HG02798 (cell line): Measurements from ENCODE around the gene PTH2.
"Not testable (repeated sequence)": the region's sequence is repeated elsewhere in the genome, so short reads cannot be mapped to it uniquely, and the experiment has no call there.

Experiments
- ATAC-seq: cut with Tn5 transposase; IDR thresholded peaks from one replicate; pipeline ENCODE4 v1.9.1; 2021; ENCODE audit warnings: mild to moderate bottlenecking; ENCODE audit not compliant: unreplicated experiment, poor library complexity

PTH2 gene

DNA sequence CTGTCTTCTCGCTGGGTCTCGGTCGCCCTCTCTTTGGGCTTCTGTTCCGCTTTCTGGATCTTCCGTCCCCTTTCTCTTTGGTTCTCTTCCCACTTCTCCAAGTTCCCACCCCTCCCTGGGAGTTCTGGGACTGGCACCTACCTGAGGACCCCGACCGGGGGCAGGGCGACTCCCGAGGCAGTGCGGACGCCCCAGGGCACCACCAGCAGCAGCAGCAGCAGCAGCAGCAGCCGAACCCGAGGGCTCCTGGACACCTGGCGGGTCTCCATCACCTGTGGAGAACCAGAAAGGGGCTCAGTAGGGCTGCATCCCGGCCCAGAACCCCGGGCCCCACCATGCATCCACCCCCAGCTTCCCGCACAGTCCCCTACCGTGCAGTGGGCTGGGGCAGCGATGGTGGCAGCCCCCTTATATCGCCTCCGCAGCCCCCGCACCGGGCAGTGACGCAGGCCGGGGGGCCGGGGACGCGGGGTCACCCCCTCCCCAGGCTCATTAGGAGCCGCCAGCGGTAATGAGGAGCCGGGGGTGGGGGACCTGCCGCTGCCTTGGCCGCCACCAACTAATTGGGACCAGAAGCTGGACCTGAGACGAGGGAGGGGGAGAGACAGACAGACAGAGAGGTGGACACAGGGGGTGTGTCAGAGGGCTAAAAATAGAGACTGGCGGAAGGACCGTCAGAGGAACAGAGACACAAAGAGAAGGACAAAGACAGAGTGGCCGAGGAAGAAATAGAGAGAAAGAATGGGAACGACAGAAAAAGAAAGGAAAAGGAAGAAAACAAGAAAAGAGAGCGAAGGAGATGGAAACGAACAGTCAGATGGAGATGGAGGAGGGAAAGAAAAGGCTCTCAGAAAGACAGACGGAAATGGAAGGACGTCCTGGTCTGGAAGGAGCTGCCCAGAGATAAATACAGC lies at the start of gene PTH2:
TSS of gene PTH2 (minus strand) at position 371 of the 914 bp plus-strand sequence. CDS start at position 269, 102 bp downstream.
- no peak for ATAC-seq

DNA sequence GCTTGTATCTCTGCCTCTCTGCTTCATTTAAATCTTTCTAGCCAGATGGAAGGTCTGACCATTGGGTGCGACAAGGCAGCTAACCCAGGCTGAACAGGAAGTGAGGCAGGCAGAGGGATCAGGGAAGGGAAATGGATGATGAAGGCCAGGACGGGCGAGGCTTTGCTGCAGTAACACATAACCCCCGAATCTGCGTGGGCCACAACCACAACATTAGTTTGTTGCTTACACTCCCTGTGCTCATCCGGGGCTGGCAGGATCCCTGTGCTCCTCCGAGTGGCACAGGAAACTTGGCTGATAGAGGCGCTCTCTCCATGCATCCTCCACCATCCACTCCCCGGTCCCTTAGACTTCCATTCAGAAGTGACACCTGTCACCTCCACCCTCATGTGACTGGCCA lies 49.7 kb upstream of the PTH2 start:
- ATAC-seq = no peak

GRCh38 chr19:49470615-49470978 lies 47.4 kb upstream of the PTH2 start:
- no peak for ATAC-seq

DNA sequence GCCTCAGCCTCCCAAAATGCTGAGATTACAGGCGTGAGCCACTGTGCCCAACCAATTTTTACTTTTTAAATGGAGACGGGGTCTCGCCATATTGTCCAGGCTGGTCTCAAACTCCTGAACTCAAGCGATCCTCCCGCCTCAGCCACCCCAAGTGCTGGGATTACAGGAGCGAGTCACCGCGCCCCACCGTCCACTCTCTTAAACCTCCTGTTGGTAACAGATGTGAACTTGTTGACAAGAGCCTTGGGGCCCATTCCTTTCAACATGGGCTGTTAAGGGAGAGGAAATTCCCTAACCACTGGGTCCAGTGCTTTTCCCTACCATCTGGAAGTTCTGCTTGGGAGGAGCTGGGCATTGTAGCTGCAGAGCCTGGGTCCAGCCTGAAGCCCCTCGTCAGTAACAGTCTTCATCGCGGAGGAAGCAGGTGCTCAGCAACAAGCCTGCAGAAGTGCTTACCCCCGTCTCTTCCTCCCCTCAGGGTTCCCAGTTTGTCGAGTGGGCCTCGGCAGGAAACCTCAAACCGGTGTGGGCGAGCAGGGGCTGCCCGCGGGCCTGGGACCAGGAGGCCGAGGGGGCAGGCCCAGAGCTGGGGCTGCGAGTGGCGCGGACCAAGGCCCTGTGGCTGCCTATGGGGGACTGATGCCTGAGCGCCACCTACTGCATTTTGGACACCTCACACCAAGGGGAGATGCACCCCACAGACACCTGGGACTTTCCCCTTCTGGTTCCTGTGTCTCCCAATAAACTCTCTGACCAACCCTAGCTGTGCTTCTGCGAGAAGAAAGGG lies 46.8 kb upstream of the PTH2 start:
- ATAC-seq = peak; percentile 60

DNA sequence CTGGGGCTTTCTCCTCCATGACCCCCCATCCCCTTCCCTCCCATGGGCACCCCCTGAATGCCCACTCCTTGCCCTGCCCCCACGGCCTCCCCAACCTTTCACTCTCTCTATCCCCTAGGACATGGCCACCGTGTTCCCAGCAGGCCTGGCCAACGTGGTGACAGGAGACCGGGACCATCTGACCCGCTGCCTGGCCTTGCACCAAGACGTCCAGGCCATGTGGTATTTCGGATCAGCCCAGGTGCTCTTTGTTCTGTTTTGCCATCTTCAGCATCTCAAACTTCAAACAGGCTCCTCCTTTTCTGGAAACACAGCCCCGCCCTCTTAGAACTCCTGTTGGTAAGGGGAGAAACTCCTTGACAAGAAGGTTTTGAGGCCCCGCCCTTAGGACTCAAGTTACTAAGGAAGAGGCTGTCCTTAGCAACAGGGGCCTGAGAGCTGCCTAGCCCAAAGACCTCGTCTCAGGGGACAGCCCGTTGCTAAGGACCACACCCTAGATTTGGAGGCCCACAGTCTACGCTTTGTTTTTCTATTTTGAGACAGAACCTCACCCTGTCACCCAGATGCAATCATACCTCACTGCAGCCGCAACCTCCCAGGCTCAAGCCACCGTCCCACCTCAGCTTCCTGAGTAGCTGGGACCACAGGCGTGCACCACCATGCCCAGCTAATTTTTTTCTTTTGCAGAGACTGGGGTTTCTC lies 45.7 kb upstream of the PTH2 start:
- ATAC-seq = no peak

DNA sequence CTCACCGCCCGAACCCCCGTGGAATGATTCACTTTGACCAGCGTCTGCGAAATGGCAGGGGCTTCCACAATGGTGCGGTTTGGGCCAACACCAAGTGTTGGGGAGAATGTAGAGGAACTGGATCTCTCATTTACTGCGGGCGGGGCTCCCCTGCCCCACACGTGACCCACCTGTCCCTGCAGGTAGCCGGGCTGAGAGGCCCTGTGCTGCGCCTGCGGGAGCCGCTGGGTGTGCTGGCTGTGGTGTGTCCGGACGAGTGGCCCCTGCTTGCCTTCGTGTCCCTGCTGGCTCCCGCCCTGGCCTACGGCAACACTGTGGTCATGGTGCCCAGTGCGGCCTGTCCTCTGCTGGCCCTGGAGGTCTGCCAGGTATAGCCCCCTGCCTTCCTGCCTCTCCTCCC lies 45.0 kb upstream of the PTH2 start:
- ATAC-seq = no peak

- ATAC-seq = no peak
Observed at GRCh38 chr19:49465371-49465770, 42.1 kb upstream of the PTH2 start.

DNA sequence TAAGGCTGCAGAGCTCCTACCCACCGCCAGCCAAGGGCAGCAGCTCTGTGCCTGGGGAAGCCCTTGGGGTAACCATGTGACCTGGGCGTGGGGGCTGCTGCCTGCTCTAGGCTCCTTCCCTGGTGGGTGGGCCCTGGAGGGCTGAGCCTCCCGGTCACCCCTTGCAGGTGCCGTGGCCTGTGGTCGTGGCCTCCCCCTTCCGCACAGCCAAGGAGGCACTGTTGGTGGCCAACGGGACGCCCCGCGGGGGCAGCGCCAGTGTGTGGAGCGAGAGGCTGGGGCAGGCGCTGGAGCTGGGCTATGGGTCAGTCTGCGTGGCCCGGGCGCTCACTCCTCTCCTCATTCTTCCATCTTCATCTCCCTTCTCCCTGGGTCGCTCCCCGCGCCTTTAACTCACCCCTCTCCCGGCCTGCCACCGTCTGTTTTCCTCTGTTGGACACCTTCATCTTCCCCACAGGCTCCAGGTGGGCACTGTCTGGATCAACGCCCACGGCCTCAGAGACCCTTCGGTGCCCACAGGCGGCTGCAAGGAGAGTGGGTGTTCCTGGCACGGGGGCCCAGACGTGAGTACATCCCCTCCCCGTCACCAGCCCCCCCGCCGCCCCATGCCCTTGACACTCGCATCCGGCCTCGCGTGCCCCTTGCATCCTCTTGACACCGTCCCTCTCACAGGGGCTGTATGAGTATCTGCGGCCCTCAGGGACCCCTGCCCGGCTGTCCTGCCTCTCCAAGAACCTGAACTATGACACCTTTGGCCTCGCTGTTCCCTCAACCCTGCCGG lies 40.9 kb upstream of the PTH2 start:
- no peak for ATAC-seq

DNA sequence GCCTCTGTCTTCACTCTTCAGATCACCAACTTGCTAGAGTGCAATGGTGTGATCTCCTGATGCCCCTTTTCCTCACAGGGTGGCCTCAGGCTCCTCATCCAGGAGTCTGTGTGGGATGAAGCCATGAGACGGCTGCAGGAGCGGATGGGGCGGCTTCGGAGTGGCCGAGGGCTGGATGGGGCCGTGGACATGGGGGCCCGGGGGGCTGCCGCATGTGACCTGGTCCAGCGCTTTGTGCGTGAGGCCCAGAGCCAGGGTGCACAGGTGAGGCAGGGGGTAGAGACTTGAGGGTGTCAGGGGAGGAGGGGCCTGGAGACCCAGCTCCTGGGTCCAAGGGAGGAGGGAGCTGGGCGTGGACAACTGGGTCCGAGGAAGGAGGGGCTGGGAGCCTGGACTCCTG lies 39.3 kb upstream of the PTH2 start:
- ATAC-seq = no peak

GRCh38 chr19:49461656-49462055 lies 38.4 kb upstream of the PTH2 start:
- ATAC-seq = no peak

GRCh38 chr19:49461130-49461529 lies 37.9 kb upstream of the PTH2 start:
- ATAC-seq = not testable (repeated sequence)

GRCh38 chr19:49459388-49459787 lies 36.1 kb upstream of the PTH2 start:
- no peak for ATAC-seq

DNA sequence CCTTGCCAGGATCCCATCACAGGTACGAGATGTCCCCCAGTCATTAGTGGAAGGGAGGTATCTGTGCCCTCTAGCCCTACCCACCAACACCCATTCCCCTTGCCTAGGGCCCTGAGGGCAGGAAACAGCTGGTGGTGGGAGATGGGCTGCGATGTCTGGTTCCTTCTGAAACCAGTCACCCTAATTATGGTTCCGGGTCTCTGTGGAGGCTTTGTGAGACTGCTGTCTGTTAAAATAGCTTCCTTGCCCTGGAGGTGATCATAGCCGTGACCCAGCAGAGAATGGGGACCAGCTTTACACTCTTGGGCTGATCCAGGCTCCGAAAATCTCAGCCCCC lies 35.3 kb upstream of the PTH2 start:
- ATAC-seq = no peak

GRCh38 chr19:49456326-49456725 lies 33.1 kb upstream of the PTH2 start:
- ATAC-seq = no peak

GRCh38 chr19:49455773-49456172 lies 32.5 kb upstream of the PTH2 start:
- ATAC-seq = no peak

DNA sequence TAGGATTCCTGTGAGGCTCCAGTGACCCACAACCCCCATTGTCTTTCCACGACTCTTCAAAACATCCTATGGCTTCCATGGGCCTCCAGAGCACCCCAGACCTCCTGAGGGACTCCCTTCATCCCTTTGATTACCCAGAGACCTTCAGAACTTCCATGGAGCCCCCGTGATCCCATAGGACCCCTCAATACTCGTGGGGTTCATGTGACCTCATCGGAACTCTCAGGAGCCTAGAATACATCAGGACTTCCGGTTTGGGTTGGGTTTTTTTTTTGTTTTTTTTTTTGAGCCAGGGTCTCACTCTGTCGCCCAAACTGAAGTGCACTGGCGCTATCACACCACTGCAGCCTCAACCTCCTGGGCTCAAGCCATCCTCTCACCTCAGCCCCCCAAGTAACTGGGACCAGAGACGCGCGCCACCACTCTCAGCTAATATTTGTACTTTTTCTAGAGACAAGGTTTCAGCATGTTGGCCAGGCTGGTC lies 30.6 kb upstream of the PTH2 start:
- no peak for ATAC-seq

DNA sequence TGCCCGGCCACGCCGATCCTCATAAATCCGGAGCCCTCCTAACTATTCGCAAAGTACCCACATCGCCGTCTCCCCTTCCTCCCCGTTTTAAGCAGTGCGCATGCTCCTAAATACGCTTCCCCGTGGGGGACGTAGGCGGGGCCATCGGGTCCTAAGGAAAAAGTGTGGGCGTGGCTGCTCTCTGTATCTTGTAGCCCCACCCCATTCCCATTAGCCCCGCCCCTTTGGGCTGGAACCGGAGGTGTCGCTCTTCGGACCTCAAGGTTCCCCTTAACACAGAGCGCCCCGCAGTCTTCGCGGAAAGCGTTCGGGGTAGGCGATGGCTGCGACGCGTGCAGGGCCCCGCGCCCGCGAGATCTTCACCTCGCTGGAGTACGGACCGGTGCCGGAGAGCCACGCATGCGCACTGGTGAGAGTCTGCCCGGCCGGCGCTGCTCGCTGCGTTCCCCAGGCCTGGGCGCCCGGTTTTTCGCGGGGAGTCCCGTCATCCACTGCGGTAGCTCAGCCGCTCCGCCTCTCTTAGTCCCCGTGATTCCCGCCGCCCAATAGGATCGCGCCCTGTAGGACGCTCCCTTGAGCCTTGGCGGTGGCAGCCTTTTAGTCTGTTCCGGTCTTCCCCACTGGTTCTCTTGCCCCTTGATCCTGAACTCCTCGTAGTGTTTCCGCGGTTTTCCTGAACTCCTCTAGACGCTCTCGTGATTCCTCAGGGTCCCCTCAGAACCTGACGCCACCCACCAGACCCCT lies 29.9 kb upstream of the PTH2 start, which contains the start of gene ALDH16A1:
TSS of gene ALDH16A1 (plus strand) at position 213 of the 744 bp plus-strand sequence. CDS start at position 320, 107 bp downstream.
- peak; percentile 83 for ATAC-seq

DNA sequence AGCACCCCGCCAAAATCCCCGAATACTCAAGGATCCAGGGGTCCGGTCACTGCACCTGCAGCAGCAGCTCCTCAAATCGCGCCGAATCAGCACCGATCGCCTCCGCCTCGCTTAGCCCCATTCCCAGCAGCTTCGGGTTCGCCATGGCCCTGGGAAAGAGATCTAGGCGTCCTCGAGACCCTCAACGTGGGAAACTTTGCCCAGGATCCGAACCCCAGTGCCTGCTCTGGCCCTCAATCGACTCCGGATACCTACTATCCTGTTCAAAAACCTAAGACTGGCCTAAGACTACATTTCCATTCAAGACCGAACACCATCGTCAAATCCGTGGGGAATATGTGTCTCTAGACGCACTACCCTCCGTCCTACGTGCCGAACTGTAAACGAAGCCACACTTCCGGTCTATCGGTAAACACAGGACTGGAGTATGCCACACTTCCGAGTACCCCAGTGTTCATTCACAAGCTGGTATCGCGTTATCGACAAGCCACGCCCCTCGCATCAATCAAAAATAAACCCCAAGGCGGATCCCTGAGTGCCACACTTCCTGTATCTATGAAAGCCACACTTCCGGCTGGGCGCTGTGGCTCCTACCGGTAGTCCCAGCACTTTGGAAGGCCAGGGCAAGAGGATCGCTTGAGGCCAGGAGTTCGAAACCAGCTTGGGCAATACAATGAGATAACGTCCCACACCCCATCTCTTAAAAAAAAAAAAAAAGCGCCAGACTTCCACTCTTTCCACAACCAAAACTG lies 28.4 kb upstream of the PTH2 start, which contains the start of gene PIH1D1:
TSS of gene PIH1D1 (minus strand) at position 385 of the 752 bp plus-strand sequence. CDS start at position 145, 240 bp downstream.
- peak; percentile 65 for ATAC-seq
